SU-DHL-6 (cell line): ENCODE data around the gene MED29.

Source experiments
- H2AFZ ChIP-seq: fragments of 200-600 bp; sonication (generic); 2 replicates; pipeline ENCODE4 v1.6.1; 2014; ENCODE audit warnings: low read depth, mild to moderate bottlenecking, moderate library complexity, mixed read lengths, antibody characterized with exemption, low read length; ENCODE audit not compliant: severe bottlenecking
- H3F3A ChIP-seq: fragments of 200-600 bp; shearing (Covaris generic); 2 replicates; pipeline ENCODE4 v1.6.0; 2016; ENCODE audit warnings: antibody characterized with exemption, mild to moderate bottlenecking; ENCODE audit not compliant: insufficient read depth
- H3K27ac ChIP-seq: fragments of 200-600 bp; sonication (generic); 2 replicates; pipeline ENCODE4 v1.5.1; 2016; ENCODE audit warnings: low read depth, mild to moderate bottlenecking, low read length, moderate library complexity, mixed read lengths
- H3K27me3 ChIP-seq: fragments of 200-600 bp; sonication (generic), shearing (Covaris generic); 2 replicates; pipeline ENCODE4 v1.6.0; 2014; ENCODE audit warnings: mild to moderate bottlenecking, low read length
- H3K36me3 ChIP-seq: fragments of 200-600 bp; sonication (generic); 2 replicates; pipeline ENCODE4 v1.6.1; 2014; ENCODE audit warnings: mild to moderate bottlenecking, low read length, mixed read lengths
- H3K4me2 ChIP-seq: fragments of 300-600, 200-600 bp; shearing (Covaris generic), sonication (generic); 2 replicates; pipeline ENCODE4 v1.6.0; 2014; ENCODE audit warnings: low read length, low read depth, mild to moderate bottlenecking; ENCODE audit not compliant: poor library complexity, severe bottlenecking
- H3K4me3 ChIP-seq: fragments of 200-600 bp; sonication (generic); 2 replicates; pipeline ENCODE4 v1.5.1; 2014; ENCODE audit warnings: antibody characterized with exemption, low read length, mild to moderate bottlenecking, mixed read lengths; ENCODE audit not compliant: insufficient read depth, poor library complexity, severe bottlenecking
- H3K79me2 ChIP-seq: fragments of 200-600 bp; sonication (generic); 2 replicates; pipeline ENCODE4 v1.6.1; 2014; ENCODE audit warnings: mild to moderate bottlenecking, low read length, moderate library complexity; ENCODE audit not compliant: insufficient read depth
- H3K9ac ChIP-seq: fragments of 200-600 bp; sonication (generic); 2 replicates; pipeline ENCODE4 v1.7.0; 2014; ENCODE audit warnings: mild to moderate bottlenecking, low read length
- H3K9me2 ChIP-seq: fragments of 200-600 bp; sonication (generic); replicated peaks from 2 replicates; pipeline ENCODE4 v1.6.1; 2014; ENCODE audit warnings: low read length; ENCODE audit not compliant: insufficient read depth
- H3K9me3 ChIP-seq: fragments of 200-600 bp; sonication (generic); 2 replicates; pipeline ENCODE4 v1.6.1; 2014; ENCODE audit warnings: low read length, mixed read lengths; ENCODE audit not compliant: insufficient read depth
- H4K20me1 ChIP-seq: fragments of 200-600 bp; sonication (generic); 2 replicates; pipeline ENCODE4 v1.6.1; 2014; ENCODE audit warnings: low read depth, mild to moderate bottlenecking, antibody characterized with exemption, low read length, moderate library complexity, mixed read lengths
- CTCF ChIP-seq: fragments of 200-600 bp; sonication (generic); IDR thresholded peaks from one replicate; pipeline ENCODE4 v1.5.1; 2017; ENCODE audit warnings: antibody characterized with exemption, mild to moderate bottlenecking, low read length, moderate library complexity; ENCODE audit not compliant: insufficient read depth, poor library complexity, severe bottlenecking
- EZH2phosphoT487 ChIP-seq: fragments of 200-600 bp; sonication (generic), shearing (Covaris generic); conservative IDR thresholded peaks from 2 replicates; pipeline ENCODE4 v1.6.1; 2018; ENCODE audit warnings: mild to moderate bottlenecking, antibody characterized with exemption, low read length, moderate library complexity, mixed read lengths

The MED29 gene

DNA sequence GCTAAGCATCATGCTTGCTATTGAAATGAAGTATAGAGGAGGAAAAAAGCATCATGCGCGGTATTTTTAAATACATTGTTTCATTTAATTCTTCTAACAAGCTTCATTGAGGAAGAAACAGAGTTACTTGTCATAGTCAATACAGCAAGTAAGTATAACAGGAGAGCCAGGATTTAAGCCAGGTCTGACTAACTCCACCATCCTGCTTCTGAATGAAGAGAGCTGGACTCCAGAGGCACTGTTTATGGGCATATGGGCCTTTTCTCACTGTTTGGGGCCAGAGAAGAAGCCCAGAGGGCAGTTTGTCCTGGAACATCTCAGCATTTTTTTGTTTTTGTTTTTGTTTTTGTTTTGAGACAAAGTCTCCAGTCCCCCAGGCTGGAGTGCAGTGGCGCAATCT is 41.0 kb upstream of the MED29 start:
- H3K9ac ChIP-seq = no peak overlapping the region
- H3K36me3 ChIP-seq = no peaks in the 10 kb centered on the region
- H3K4me2 ChIP-seq = no peak overlapping the region
- no peaks in the 10 kb centered on the region for H4K20me1 ChIP-seq
- H3K79me2 ChIP-seq = 0 out of 2 replicates have a peak, but pooled peaks cover 3% of the 10 kb centered on the region
- no peak for TF ChIP-seq EZH2phosphoT487
- no peak for TF ChIP-seq CTCF
- H3K9me3 ChIP-seq = no peaks in the 10 kb centered on the region
- no peak overlapping the region for H3K27ac ChIP-seq
- H2AFZ ChIP-seq = no peak overlapping the region
- H3K4me3 ChIP-seq = no peak overlapping the region
- no peaks in the 10 kb centered on the region for H3F3A ChIP-seq
- H3K27me3 ChIP-seq = no peaks in the 10 kb centered on the region
- no peaks in the 10 kb centered on the region for H3K9me2 ChIP-seq

GRCh38 chr19:39351537-39352064 is 39.6 kb upstream of the MED29 start:
- H3K4me3 ChIP-seq = no peak overlapping the region
- no peaks in the 10 kb centered on the region for H3F3A ChIP-seq
- no peaks in the 10 kb centered on the region for H4K20me1 ChIP-seq
- no peak overlapping the region for H2AFZ ChIP-seq
- no peak overlapping the region for H3K4me2 ChIP-seq
- H3K79me2 ChIP-seq = 0 out of 2 replicates have a peak, but pooled peaks cover 3% of the 10 kb centered on the region
- H3K9ac ChIP-seq = no peak overlapping the region
- H3K9me3 ChIP-seq = no peaks in the 10 kb centered on the region
- H3K36me3 ChIP-seq = no peaks in the 10 kb centered on the region
- H3K9me2 ChIP-seq = no peaks in the 10 kb centered on the region
- H3K27me3 ChIP-seq = no peaks in the 10 kb centered on the region
- no peak overlapping the region for H3K27ac ChIP-seq
- TF ChIP-seq CTCF (no peak), EZH2phosphoT487 (no peak)

DNA sequence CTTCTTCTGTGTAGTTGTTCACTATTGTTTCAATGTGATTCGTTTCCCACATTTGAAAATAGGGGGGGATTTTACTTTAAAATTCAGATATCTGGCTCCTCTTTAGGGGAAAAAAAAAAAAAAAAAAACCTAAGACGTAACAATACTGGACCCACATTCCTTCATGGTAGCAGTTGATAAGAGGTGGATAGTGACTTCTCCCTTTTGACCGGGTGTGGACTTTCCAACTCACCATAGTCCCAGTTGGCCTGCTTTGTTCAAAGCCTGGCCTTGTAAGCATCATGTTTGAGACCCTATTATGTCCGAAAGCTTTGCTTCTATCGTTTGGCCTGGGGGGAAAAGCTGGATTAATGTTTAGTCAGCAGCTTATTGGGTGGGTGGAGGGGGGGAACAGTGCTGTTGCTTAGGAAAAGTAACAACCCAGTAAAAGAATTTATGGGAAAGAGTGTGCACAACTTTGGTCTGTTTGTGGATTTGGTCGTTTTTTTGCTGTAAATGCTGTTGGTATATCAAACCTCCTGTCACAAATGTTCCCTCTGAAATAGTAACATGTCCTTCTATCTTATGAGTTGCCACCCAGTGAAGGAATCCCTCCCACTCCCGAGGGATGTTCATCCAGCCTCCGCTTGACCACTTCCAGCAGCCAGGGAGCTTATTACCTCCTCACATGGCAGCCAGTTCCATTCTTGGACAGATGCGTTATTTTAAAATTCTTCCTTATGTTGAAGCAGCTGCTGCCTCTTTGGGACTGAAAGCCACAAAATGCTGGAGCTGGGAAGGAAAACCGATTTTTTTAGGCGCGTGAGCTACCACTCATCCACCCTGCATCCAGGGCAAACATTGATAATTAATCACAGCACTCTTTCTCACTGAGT is 38.6 kb upstream of the MED29 start:
- no peak overlapping the region for H3K9ac ChIP-seq
- no peak overlapping the region for H3K27ac ChIP-seq
- no peaks in the 10 kb centered on the region for H3K9me2 ChIP-seq
- TF ChIP-seq CTCF = no peak
- no peak for TF ChIP-seq EZH2phosphoT487
- no peaks in the 10 kb centered on the region for H4K20me1 ChIP-seq
- H3K79me2 ChIP-seq = no peaks in the 10 kb centered on the region
- H2AFZ ChIP-seq = no peak overlapping the region
- H3K9me3 ChIP-seq = no peaks in the 10 kb centered on the region
- no peaks in the 10 kb centered on the region for H3K36me3 ChIP-seq
- no peak overlapping the region for H3K4me3 ChIP-seq
- H3K4me2 ChIP-seq = no peak overlapping the region
- no peaks in the 10 kb centered on the region for H3K27me3 ChIP-seq
- H3F3A ChIP-seq = no peaks in the 10 kb centered on the region
